ENCODE measurements around the gene MYCL. TPM values are rescaled to one million over a fixed set of nuclear protein-coding genes. Genes with fewer than 3 reads are reported as not detected.

Gene MYCL
- total and polyA plus RNA-seq, 10 of the 15 experiments (the other 5 are each of a cell fraction or from before 2014, with no cell fraction given) = 0.11 to 1.4 (median 0.40) TPM; not detected in 1

DNA sequence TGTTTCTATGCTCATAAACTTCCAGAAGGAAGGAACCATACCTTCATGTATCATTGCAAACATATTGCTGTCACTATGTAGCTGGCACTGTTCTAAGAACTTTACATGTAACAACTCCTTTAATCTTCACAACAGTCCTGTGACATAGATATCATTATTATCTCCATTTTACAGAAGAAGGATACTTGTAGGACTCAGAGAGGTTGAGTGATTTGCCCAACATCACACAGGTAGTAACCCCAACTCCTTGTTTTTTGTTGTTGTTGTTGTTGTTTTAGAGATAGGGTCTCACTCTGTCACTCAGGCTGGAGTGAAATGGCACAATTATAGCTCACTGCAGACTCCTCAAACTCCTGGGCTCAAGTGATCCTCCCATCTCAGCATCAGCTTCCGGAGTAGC is 10.8 kb downstream of the MYCL start (continued):
- TF ChIP-seq USF2 (IDR thresholded peaks at IDR 0.05; ENCODE audit: borderline replicate concordance, low read depth, low read length) (no peak), MYC (IDR thresholded peaks at IDR 0.05; ENCODE audit: insufficient read depth, insufficient read length, insufficient replicate concordance, low read length, severe bottlenecking) (no peak), IRF4 (IDR thresholded peaks at IDR 0.05; ENCODE audit: low read depth, low read length) (no peak), SMC3 (IDR thresholded peaks at IDR 0.05; ENCODE audit: borderline replicate concordance, low read length) (no peak), NFYA (IDR thresholded peaks at IDR 0.05; ENCODE audit: borderline replicate concordance, low read depth, low read length) (no peak), ZBTB4 (CRISPR knock-in tag; IDR thresholded peaks at IDR 0.05) (no peak)
- TF ChIP-seq, protein P1, sequence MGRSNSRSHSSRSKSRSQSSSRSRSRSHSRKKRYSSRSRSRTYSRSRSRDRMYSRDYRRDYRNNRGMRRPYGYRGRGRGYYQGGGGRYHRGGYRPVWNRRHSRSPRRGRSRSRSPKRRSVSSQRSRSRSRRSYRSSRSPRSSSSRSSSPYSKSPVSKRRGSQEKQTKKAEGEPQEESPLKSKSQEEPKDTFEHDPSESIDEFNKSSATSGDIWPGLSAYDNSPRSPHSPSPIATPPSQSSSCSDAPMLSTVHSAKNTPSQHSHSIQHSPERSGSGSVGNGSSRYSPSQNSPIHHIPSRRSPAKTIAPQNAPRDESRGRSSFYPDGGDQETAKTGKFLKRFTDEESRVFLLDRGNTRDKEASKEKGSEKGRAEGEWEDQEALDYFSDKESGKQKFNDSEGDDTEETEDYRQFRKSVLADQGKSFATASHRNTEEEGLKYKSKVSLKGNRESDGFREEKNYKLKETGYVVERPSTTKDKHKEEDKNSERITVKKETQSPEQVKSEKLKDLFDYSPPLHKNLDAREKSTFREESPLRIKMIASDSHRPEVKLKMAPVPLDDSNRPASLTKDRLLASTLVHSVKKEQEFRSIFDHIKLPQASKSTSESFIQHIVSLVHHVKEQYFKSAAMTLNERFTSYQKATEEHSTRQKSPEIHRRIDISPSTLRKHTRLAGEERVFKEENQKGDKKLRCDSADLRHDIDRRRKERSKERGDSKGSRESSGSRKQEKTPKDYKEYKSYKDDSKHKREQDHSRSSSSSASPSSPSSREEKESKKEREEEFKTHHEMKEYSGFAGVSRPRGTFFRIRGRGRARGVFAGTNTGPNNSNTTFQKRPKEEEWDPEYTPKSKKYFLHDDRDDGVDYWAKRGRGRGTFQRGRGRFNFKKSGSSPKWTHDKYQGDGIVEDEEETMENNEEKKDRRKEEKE (IDR thresholded peaks at IDR 0.05) = no peak

All from GM12878 (cell line).